ENCODE results near the gene RNASET2.

RNASET2 gene, protein sequence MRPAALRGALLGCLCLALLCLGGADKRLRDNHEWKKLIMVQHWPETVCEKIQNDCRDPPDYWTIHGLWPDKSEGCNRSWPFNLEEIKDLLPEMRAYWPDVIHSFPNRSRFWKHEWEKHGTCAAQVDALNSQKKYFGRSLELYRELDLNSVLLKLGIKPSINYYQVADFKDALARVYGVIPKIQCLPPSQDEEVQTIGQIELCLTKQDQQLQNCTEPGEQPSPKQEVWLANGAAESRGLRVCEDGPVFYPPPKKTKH

DNA sequence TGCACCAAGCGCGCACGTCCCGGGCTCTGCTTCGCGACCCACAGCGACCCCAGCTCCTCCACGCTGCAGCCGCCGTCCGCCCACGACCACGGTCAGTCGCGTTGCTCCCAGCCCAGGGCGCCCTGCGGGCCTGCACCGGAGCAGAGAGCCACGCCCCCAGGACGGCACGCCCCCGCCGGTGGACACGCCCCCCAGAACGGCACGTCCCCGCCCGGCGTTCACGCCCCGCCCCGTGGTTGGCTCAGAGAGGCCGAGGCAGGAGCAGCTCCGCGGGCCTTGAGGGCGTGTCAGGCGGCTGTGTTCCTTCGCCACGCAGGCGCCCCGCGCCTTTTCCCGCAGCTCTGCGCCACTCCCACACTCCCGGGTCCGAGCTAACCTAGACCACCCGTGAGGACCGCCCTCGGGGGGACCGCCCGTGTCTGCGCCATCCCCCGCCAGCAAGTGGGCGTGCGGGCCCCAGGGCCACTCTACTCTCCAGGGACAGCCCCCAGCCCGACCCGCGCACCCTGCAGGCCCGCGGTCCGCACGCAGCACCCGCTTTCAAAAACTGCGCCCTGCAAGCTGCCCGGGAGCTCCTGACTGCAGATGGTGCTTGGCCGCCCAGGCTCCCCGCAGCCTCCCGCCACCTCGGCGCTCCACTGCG lies at the start of gene RNASET2:
TSS of gene RNASET2 (minus strand) at position 107 of the 643 bp plus-strand sequence. CDS start 368 bp downstream, outside the sequence.
- peak within 1 kb of the TSS; percentile 91 for H3K4me3 ChIP-seq (ENCODE audit: low read depth, low read length)
- peak; percentile 96 for DNase-seq (ENCODE audit: low read depth)
- TF ChIP-seq, protein P1, sequence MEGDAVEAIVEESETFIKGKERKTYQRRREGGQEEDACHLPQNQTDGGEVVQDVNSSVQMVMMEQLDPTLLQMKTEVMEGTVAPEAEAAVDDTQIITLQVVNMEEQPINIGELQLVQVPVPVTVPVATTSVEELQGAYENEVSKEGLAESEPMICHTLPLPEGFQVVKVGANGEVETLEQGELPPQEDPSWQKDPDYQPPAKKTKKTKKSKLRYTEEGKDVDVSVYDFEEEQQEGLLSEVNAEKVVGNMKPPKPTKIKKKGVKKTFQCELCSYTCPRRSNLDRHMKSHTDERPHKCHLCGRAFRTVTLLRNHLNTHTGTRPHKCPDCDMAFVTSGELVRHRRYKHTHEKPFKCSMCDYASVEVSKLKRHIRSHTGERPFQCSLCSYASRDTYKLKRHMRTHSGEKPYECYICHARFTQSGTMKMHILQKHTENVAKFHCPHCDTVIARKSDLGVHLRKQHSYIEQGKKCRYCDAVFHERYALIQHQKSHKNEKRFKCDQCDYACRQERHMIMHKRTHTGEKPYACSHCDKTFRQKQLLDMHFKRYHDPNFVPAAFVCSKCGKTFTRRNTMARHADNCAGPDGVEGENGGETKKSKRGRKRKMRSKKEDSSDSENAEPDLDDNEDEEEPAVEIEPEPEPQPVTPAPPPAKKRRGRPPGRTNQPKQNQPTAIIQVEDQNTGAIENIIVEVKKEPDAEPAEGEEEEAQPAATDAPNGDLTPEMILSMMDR (IDR thresholded peaks at IDR 0.05; ENCODE audit: insufficient read depth, low read depth, low read length, missing control alignments), result no peak

DNA sequence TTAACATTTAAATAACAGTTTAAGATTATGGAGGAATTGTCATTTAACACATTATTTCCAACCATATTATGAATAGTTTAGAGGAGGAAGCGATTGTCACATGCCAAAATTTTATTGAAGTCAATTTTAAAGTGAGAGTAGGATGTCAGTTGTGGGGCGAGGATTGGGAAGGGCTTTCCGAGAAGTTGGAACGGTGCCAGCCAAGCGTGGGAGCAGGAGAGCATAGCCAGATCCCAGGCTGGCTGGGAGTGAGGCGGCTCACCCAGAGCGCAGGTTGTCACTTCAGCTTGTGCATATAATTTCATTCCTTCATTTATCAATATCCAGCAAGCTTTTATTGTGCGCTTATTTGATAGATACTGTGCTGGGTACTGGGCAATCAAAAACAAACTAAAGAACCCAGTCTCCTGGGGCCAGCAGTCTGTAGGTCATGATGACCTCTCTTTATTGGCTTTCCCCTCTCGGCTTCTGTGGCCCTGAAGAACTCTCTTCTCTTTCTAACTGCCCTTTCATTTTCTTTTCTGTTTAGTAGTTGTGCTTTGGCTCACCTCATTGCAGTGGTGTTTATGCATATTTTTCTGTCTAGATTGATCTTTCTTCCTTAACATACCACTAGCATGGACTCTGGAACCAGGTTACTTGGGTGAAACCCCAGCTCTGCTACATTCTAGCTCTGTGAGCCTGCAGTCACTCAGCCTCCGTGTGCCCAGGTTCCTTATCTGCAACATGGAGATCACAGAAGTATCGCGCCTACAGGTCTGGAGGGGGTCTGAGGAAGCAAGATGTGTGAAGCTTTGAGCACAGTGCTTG lies 49.2 kb upstream of the RNASET2 start:
- DNase-seq (ENCODE audit: low read depth), result no peak
- TF ChIP-seq, protein P1 (IDR thresholded peaks at IDR 0.05; ENCODE audit: insufficient read depth, low read depth, low read length, missing control alignments), result no peak

DNA sequence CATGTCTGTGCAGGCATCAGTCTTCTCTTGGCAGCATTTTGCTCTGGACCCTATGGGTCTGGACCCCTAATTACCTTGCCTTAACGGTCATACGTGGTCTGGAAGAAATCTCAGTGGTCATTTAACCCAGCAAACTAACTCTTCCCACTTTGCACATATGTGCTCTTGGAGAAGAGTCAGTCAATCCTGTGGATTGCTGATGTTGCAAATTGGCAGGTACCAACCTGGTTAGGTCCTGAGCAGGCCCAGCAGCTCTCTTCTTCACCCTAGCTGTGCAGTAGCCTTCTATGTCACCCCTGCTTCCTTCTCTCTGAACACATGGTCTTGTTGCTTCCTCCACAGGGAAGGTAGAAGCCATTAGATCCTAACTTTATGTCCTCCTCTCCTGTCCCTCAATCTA lies 44.4 kb upstream of the RNASET2 start:
- no peak for DNase-seq (ENCODE audit: low read depth)
- no peak overlapping the region; the same call in 1 of the 2 replicates for H3K4me3 ChIP-seq (ENCODE audit: low read depth, low read length)
- TF ChIP-seq, protein P1 (IDR thresholded peaks at IDR 0.05; ENCODE audit: insufficient read depth, low read depth, low read length, missing control alignments), result no peak

More for the DNA sequence above, 49.2 kb upstream of the RNASET2 start:
- H3K4me3 ChIP-seq (ENCODE audit: low read depth, low read length), result no peak overlapping the region

DNA sequence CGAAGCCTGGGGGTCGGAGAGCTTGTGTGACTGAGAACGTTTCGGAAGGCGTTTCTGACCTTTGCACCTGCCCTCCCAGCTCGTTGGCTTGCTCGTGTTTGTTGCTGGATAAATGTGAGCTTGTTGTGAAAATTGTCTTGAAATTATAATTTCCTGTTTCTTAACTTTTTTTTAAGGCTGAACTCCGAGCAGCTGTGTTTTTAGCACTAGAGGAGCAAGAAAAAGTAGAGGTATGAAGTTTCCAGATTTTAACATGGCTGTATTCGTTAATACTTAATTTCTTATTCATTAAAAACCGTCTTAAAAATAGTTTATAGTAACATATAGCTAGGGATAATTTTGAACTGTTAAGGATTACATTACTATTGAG lies 43.5 kb upstream of the RNASET2 start:
- TF ChIP-seq, protein P1 (IDR thresholded peaks at IDR 0.05; ENCODE audit: insufficient read depth, low read depth, low read length, missing control alignments), result no peak
- DNase-seq (ENCODE audit: low read depth), result peak; percentile 41

DNA sequence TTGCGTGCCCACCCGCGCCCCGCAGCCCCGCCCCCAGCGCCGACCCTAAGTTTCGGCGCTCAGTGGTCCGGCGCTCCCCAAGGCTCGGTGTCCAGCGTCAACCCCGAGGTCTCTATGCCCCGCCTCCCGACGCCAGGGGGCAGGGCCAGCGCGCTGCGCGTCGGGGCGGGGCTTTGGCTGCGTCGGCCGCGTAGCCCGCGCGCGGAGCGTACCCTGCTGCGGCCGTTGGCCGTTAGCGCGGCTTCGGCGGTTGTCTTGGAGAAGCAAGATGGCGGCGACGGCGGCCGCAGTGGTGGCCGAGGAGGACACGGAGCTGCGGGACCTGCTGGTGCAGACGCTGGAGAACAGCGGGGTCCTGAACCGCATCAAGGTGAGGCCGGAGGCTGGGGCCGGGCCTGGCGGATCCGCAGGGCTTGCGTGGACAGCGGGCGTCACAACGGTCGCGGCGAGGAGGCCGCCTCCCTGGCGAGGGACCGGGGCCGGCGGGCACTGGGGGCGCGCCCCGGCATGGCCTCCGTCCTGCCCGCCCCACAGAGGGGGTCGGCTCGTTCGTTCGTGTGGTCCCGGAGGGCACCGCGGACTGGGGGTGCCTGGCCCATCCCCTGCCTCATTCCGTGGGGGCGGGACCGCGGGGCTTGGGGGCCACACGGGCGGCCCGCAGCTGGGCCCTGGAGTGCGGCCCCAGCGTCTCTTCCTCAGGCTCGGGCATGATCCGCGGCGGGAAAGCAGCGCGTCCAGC lies 43.0 kb upstream of the RNASET2 start, which contains the start of gene CEP43:
TSS of gene CEP43 (plus strand) at position 253 of the 739 bp plus-strand sequence. CDS start at position 269, 16 bp downstream.
- peak within 1 kb of the TSS; percentile 93 for H3K4me3 ChIP-seq (ENCODE audit: low read depth, low read length)
- TF ChIP-seq, protein P1 (IDR thresholded peaks at IDR 0.05; ENCODE audit: insufficient read depth, low read depth, low read length, missing control alignments), result no peak
- peak; percentile 98 for DNase-seq (ENCODE audit: low read depth)

More for the DNA sequence above, 43.5 kb upstream of the RNASET2 start:
- peak overlapping the region; percentile 93 for H3K4me3 ChIP-seq (ENCODE audit: low read depth, low read length)

Measured in GM12865 (cell line).